ENCODE results near the gene CENPN. TPM values are rescaled to one million over a fixed set of nuclear protein-coding genes. Genes with fewer than 3 reads are reported as not detected.

The CENPN gene
- total RNA-seq, 1 experiment from 2014 or later = 76.7 TPM

DNA sequence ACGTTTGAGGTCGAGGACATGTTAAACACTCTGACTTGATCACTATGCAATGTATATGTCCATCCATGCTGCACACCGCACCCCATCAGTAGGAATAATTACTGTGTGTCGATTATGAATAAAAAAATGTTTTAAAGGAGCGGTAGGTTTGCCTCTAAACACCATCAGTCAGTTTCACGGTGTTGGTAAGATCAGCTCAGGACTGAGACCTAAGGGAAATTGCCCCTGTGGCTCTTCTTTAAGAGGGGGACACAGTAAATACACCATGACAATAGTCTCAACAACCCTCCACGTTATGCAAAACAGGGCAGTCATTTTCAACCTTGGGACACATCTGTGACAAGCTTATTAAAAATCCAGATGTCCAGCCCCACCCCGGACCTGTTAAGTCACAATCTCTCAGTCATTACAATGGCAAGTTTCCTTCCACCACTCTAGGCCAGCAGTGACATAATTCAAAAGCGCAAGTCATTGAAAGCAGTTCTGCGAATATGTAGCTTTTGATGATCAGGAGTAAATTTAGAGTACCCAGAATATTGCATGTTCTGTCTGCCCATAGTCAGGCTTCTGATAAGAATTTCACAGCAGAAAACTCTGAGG lies 29.8 kb downstream of the CENPN start:
- BruUV-seq (replicated peaks) = TSS peak; percentile 51
- ATAC-seq (no peak), DNase-seq (ENCODE audit: low read depth, low spot score) (no peak)
- Histone ChIP-seq H3K27me3 (ENCODE audit: insufficient read depth, low read length) (no peaks in the 10 kb centered on the region), H3K9me3 (ENCODE audit: control insufficient read depth in 1 of 2, insufficient read depth in 1 of 2, low read depth in 1 of 2, low read length in 2 of 2) (no peaks in the 10 kb centered on the region), H3K36me3 (ENCODE audit: control insufficient read depth in 1 of 2, insufficient read depth in 2 of 2, low read length in 2 of 2) (peaks cover 9 to 15% of the 10 kb centered on the region in 2 experiments; a peak in 3 of 4 replicates), H3K9me2 (ENCODE audit: insufficient read depth) (no peaks in the 10 kb centered on the region), H3K27ac (ENCODE audit: low read depth, low read length) (peak overlapping the region; percentile 79; the same call in 1 of the 2 replicates), H3K9ac (ENCODE audit: low read length) (peak overlapping the region; percentile 63), H3K4me2 (ENCODE audit: low read length) (peak overlapping the region; percentile 86), H4K20me1 (ENCODE audit: insufficient read depth) (no peaks in the 10 kb centered on the region), H3K4me1 (ENCODE audit: control insufficient read depth in 1 of 2, insufficient read depth in 2 of 2, low read length in 2 of 2) (peaks cover 10 to 14% of the 10 kb centered on the region in 2 experiments; a peak in 3 of 4 replicates), H3K79me2 (ENCODE audit: insufficient read depth, low read length) (peaks cover 46% of the 10 kb centered on the region), H2AFZ (ENCODE audit: low read depth, low read length, poor library complexity, severe bottlenecking) (no peak overlapping the region), H3K4me3 (replicated peaks in 1 of 2; ENCODE audit: low read depth in 1 of 2, low read length in 2 of 2) (peak overlapping the region; percentile 66 to 73)
- POLR2A ChIA-PET = interaction anchor here (0.6 kb wide), 1 partner anchor 19 kb away, joined by 3 read pairs; no protein-coding TSS in a partner anchor
- TF ChIP-seq SP1 (IDR thresholded peaks at IDR 0.05; ENCODE audit: low read depth) (no peak), SRF (IDR thresholded peaks at IDR 0.05; ENCODE audit: low read depth) (no peak), CBX3 (IDR thresholded peaks at IDR 0.05; ENCODE audit: low read depth) (no peak), SIN3A (IDR thresholded peaks at IDR 0.05; ENCODE audit: low read depth) (no peak), CEBPB (IDR thresholded peaks at IDR 0.05; ENCODE audit: low read depth) (no peak), ZNF274 (IDR thresholded peaks at IDR 0.05; ENCODE audit: low read depth, low read length) (no peak), POLR2A (IDR thresholded peaks at IDR 0.05; ENCODE audit: borderline replicate concordance, extremely low read depth, insufficient read depth, insufficient read length) (no peak), EZH2 (IDR thresholded peaks at IDR 0.05) (no peak), YY1 (IDR thresholded peaks at IDR 0.05; ENCODE audit: extremely low read depth, insufficient replicate concordance, low read depth, low read length) (no peak), FOSL1 (IDR thresholded peaks at IDR 0.05; ENCODE audit: low read depth) (no peak)
- TF ChIP-seq, protein P1, sequence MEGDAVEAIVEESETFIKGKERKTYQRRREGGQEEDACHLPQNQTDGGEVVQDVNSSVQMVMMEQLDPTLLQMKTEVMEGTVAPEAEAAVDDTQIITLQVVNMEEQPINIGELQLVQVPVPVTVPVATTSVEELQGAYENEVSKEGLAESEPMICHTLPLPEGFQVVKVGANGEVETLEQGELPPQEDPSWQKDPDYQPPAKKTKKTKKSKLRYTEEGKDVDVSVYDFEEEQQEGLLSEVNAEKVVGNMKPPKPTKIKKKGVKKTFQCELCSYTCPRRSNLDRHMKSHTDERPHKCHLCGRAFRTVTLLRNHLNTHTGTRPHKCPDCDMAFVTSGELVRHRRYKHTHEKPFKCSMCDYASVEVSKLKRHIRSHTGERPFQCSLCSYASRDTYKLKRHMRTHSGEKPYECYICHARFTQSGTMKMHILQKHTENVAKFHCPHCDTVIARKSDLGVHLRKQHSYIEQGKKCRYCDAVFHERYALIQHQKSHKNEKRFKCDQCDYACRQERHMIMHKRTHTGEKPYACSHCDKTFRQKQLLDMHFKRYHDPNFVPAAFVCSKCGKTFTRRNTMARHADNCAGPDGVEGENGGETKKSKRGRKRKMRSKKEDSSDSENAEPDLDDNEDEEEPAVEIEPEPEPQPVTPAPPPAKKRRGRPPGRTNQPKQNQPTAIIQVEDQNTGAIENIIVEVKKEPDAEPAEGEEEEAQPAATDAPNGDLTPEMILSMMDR (IDR thresholded peaks at IDR 0.05 in 2 of 3, conservative IDR thresholded peaks at IDR 0.05 in 1 of 3; ENCODE audit: borderline replicate concordance in 1 of 3, insufficient read depth in 1 of 3, low read depth in 2 of 3, low read length in 2 of 3) = no peak
- TF ChIP-seq, protein P2, sequence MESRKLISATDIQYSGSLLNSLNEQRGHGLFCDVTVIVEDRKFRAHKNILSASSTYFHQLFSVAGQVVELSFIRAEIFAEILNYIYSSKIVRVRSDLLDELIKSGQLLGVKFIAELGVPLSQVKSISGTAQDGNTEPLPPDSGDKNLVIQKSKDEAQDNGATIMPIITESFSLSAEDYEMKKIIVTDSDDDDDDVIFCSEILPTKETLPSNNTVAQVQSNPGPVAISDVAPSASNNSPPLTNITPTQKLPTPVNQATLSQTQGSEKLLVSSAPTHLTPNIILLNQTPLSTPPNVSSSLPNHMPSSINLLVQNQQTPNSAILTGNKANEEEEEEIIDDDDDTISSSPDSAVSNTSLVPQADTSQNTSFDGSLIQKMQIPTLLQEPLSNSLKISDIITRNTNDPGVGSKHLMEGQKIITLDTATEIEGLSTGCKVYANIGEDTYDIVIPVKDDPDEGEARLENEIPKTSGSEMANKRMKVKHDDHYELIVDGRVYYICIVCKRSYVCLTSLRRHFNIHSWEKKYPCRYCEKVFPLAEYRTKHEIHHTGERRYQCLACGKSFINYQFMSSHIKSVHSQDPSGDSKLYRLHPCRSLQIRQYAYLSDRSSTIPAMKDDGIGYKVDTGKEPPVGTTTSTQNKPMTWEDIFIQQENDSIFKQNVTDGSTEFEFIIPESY (IDR thresholded peaks at IDR 0.05; ENCODE audit: extremely low read depth, insufficient replicate concordance, low read length) = no peak
- RAD21 ChIA-PET (ENCODE audit: low non-redundant PET in 1 of 2, low total read pairs in 2 of 2, uncharacterized antibody in 2 of 2, unreplicated experiment in 2 of 2) = interaction anchor here in 1 of 2 experiments (1.8 kb wide), 1 partner anchor 107 kb away, joined by 3 read pairs; no protein-coding TSS in a partner anchor
- CTCF ChIA-PET = interaction anchor here (1.1 to 2.9 kb wide), 11 partner anchors 9 to 162 kb away, joined by 3 to 29 read pairs (median 11); partner anchors contain the start of genes C16orf46, CENPN and CMC2
- intact Hi-C loops (cut with micrococcal nuclease) = loop anchor here (5.0 to 10.0 kb wide), 3 partner anchors 40 to 698 kb away; partner anchors contain the start of gene C16orf46
